GM12865 (cell line): Measurements from ENCODE around the gene GOLGA8S.
"Not testable (repeated sequence)": the region's sequence is repeated elsewhere in the genome, so short reads cannot be mapped to it uniquely, and the experiment has no call there.

ENCODE experiments used
- DNase-seq: peaks from one replicate; pipeline ENCODE4 v3.0.0; 2010; ENCODE audit warnings: low read depth
- H3K4me3 ChIP-seq: 2 replicates; pipeline ENCODE4 v1.5.1; 2011; ENCODE audit warnings: mild to moderate bottlenecking, low read depth, low read length, control low read depth
- TF ChIP-seq, protein P1 (sequence below): IDR thresholded peaks from 2 replicates; pipeline ENCODE4 v1.5.1; 2011; ENCODE audit warnings: low read length, control low read depth, low read depth, inconsistent platforms; ENCODE audit not compliant: insufficient read depth; ENCODE audit errors: missing control alignments

The GOLGA8S gene

GRCh38 chr15:23354448-23354847, at the start of gene GOLGA8S:
Gene GOLGA8S, plus strand, starts transcription at chr15:23354748. Its CDS starts 62 bp downstream, at chr15:23354810.
- DNase-seq, H3K4me3 ChIP-seq: not testable (repeated sequence)

- not testable (repeated sequence) for DNase-seq
- H3K4me3 ChIP-seq = peak overlapping the region; percentile 62
Measured at GRCh38 chr15:23304805-23305204, 49.7 kb upstream of the GOLGA8S start.

DNA sequence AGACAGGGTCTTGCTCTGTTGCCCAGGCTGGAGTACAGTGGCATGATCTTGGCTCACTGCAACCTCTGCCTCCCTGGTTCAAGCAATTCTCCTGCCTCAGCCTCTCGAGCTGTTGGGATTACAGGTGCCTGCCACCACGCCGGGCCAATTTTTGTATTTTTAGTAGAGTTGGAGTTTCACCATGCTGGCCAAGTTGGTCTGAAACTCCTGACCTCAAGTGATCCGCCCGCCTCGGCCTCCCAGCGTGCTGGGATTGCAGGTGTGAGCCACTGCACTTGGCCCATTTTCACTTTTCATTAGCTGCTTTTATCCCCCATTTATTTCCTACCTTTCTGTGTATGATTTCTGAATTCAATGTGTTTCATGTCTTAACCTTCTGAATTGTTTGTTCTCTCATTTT, 48.6 kb upstream of the GOLGA8S start:
- DNase-seq, H3K4me3 ChIP-seq: not testable (repeated sequence)

GRCh38 chr15:23311233-23311632, 43.3 kb upstream of the GOLGA8S start:
- not testable (repeated sequence) for DNase-seq, H3K4me3 ChIP-seq

GRCh38 chr15:23334096-23334495, 20.5 kb upstream of the GOLGA8S start, which contains the start of gene GOLGA6L26:
Gene GOLGA6L26, minus strand, starts transcription at chr15:23334196. Its CDS starts 61 bp downstream, at chr15:23334135.
- not testable (repeated sequence) for H3K4me3 ChIP-seq

DNA sequence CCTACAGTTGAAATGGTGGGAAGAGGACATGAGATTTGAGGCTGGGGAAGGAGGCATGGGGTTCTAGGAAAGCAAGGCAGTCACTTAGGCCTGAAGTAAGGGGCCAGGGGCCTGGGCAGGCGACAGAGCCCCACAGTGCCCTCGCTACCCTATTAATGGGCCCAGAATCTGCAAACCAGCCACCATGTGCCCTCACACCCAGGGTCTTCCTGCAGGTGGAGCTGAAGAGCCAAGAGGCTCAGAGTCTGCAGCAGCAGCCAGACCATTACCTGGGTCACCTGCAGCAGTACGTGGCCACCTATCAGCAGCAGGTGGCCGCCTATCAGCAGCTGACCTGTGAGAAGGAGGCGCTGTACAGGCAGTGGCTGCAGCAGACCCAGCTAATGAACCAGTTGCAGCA, 8.1 kb downstream of the GOLGA8S start:
- DNase-seq, H3K4me3 ChIP-seq: not testable (repeated sequence)

More at GRCh38 chr15:23334096-23334495, 20.5 kb upstream of the GOLGA8S start, which contains the start of gene GOLGA6L26:
- DNase-seq = not testable (repeated sequence)

- not testable (repeated sequence) for H3K4me3 ChIP-seq
Measured at GRCh38 chr15:23364261-23364660, 9.7 kb downstream of the GOLGA8S start.

DNA sequence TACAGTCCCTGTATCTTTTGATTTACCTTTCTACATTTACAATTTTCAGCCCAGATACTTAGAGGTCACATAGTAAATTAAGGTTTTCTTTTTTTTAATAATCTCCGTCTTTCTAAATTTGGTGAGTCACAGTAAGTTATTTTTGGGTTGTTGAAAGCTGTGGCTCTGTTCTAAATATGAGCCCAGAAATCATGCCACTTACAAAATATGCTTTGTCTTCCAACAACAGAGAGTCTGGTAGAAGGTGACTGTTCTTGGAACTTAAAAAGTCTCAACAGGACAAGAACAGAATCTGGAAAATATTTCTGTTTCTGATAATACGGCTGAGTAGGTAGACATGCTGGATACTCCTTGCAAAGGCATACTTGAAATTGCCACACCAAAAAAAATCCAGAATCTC, 16.0 kb downstream of the GOLGA8S start:
- H3K4me3 ChIP-seq = no peak overlapping the region
- DNase-seq = no peak
- TF ChIP-seq, protein P1, sequence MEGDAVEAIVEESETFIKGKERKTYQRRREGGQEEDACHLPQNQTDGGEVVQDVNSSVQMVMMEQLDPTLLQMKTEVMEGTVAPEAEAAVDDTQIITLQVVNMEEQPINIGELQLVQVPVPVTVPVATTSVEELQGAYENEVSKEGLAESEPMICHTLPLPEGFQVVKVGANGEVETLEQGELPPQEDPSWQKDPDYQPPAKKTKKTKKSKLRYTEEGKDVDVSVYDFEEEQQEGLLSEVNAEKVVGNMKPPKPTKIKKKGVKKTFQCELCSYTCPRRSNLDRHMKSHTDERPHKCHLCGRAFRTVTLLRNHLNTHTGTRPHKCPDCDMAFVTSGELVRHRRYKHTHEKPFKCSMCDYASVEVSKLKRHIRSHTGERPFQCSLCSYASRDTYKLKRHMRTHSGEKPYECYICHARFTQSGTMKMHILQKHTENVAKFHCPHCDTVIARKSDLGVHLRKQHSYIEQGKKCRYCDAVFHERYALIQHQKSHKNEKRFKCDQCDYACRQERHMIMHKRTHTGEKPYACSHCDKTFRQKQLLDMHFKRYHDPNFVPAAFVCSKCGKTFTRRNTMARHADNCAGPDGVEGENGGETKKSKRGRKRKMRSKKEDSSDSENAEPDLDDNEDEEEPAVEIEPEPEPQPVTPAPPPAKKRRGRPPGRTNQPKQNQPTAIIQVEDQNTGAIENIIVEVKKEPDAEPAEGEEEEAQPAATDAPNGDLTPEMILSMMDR = no peak

More at GRCh38 chr15:23364261-23364660, 9.7 kb downstream of the GOLGA8S start:
- not testable (repeated sequence) for DNase-seq

- DNase-seq, H3K4me3 ChIP-seq: not testable (repeated sequence)
Measured at GRCh38 chr15:23371134-23371533, 16.6 kb downstream of the GOLGA8S start.

DNA sequence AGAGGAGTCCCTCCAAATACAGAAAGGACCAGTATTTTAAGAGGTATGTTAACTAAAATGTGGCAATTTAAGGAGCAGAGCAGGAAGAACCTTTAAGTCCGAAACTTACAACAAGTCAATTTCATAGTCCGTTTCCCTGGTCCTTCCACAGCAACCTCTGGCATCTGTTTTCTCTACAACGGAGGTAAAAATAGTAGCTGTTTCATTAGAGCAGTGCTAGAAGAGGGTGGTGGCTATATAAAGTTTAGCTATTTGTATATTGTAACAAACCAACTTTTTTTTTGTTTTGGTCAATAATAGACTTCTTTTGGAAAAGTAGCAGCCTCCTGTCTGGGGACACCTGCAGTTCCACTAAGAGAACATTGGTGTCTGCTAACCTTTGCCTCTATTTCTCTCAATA, 17.3 kb downstream of the GOLGA8S start:
- not testable (repeated sequence) for DNase-seq, H3K4me3 ChIP-seq

DNA sequence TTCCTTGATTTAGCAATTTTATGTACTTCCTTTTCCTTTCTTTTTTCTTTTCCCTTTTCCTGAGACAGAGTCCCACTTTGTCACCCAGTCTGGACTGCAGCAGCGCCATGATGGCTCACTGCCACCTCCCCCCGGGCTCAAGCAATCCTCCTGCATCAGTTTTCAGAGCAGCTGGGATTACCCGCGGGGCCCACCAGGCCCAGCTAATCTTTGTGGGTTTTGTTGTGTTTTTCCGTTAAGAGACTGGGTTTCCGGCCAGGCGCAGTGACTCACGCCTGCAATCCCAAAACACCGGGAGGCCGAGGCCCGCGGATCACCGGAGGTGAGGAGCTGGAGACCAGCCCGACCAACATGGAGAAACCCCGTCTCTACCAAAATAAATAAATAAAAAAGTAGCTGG, 17.7 kb downstream of the GOLGA8S start:
- TF ChIP-seq, protein P1 = no peak
- H3K4me3 ChIP-seq = no peak overlapping the region
- no peak for DNase-seq

- not testable (repeated sequence) for H3K4me3 ChIP-seq, DNase-seq
Measured at GRCh38 chr15:23372891-23373600, 18.5 kb downstream of the GOLGA8S start.

- not testable (repeated sequence) for H3K4me3 ChIP-seq, DNase-seq
Measured at GRCh38 chr15:23374226-23374625, 19.7 kb downstream of the GOLGA8S start.

- not testable (repeated sequence) for DNase-seq, H3K4me3 ChIP-seq
Measured at GRCh38 chr15:23378946-23379345, 24.4 kb downstream of the GOLGA8S start.

DNA sequence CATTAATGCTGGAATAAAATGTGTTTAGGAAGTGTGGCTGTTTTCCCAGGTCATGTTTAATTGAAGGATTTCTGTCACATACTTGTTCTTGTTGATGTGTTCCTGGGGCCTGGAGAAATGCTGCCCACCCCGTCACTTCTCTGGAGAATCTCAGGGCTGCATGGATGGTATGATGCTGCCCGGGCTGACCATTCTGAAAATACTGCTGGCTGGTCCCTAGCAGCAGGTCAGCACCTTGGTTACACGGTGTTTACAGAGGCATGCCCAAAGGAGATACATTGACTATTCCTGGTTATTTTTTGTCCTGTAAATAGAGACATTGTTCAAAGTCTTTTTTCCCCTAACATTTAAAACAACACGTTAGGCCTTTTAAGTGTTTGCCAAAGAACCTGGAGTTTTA, 26.2 kb downstream of the GOLGA8S start:
- not testable (repeated sequence) for H3K4me3 ChIP-seq, DNase-seq

DNA sequence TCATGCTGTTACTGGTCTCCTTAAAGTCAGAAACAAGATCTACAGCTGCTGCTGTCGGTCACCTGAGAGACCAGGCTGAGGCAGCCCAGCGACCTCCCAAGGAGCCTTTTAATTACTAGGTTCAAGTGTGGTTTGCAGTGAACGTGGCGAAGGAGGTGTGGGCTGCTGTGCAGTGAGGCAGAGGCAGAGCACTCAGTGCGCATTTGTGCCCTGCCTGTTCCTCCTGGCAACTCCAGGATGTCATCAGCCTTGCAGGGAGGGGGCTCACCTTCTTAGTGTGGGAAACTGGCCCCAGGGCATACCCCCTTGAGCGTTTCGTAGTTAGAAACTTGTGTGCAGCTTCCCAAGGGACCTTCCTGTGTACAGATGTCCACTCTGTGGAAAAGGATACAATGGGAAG, 26.6 kb downstream of the GOLGA8S start:
- H3K4me3 ChIP-seq, DNase-seq: not testable (repeated sequence)
